Uterus (tissue), 4 donors: ENCODE results near the gene LRRC40. TPM values are rescaled to one million over a fixed set of nuclear protein-coding genes. Genes with fewer than 3 reads are reported as not detected.

Source experiments
- DNase-seq, 2 donors: peaks; one replicate each; pipeline ENCODE4 v3.0.0-alpha.2; 2019 to 2020
- H3K27ac ChIP-seq, 2 donors: fragments of 200-600 bp; sonication (generic); 1 replicate in 1 of 2; 2 replicates in 1 of 2; pipeline ENCODE4 v1.5.1; 2016 to 2018
- H3K27me3 ChIP-seq, 2 donors: fragments of 200-600 bp; sonication (generic); one replicate each; pipeline ENCODE4 v1.5.1; 2018 to 2019; ENCODE audit warnings: control low read depth in 1 of 2
- H3K36me3 ChIP-seq, 2 donors: fragments of 200-600 bp; sonication (generic); one replicate each; pipeline ENCODE4 v1.5.1; 2019; ENCODE audit warnings: control low read depth in 1 of 2
- H3K4me1 ChIP-seq, 2 donors: fragments of 200-600 bp; sonication (generic); one replicate each; pipeline ENCODE4 v1.5.1; 2018 to 2019; ENCODE audit warnings: control low read depth in 1 of 2
- H3K4me3 ChIP-seq, 2 donors: fragments of 200-600 bp; sonication (generic); 1 replicate in 1 of 2; 2 replicates in 1 of 2; pipeline ENCODE4 v1.5.1; 2018 to 2019; ENCODE audit warnings: mild to moderate bottlenecking in 1 of 2
- H3K9me3 ChIP-seq, 2 donors: fragments of 200-600 bp; sonication (generic); one replicate each; pipeline ENCODE4 v1.5.1; 2019; ENCODE audit warnings: control low read depth in 1 of 2
- POLR2A ChIP-seq, 2 donors: fragments of 450-650 bp; IDR thresholded peaks; one replicate each; pipeline ENCODE4 v1.6.1; 2016; ENCODE audit warnings: antibody characterized with exemption in 2 of 2, mild to moderate bottlenecking in 1 of 2, moderate library complexity in 1 of 2
- intact Hi-C: fragments of 100-400 bp; cut with DNase I; formaldehyde crosslinking; loops from one replicate; pipeline ENCODE4 v1.15.1; 2023; ENCODE audit warnings: low total_unique reads
- total RNA-seq, 4 donors: library from RNA; depleted of rRNA in 3 of 4; stranded (reverse); fragments of >200 nt in 3 of 4; gene quantifications; one replicate each; pipeline versions ENCODE4 v1.1.0 to v1.2.4, GENCODE V29; 2014 to 2023
- TF ChIP-seq, protein P1 (sequence below), 4 experiments: fragments of 200-600 bp in 2 of 4; fragments of 450-650 bp in 2 of 4; sonication (generic) in 2 of 4; IDR thresholded peaks; one replicate each; pipeline ENCODE4 v1.5.1; 2016 to 2019; ENCODE audit warnings: antibody characterized with exemption in 4 of 4, mild to moderate bottlenecking in 2 of 4, moderate library complexity in 1 of 4
- donor health status: DM: yes; HTN: yes; CAD: no.

Gene LRRC40
- total RNA-seq, 4 donors from 2014 or later, result 6.1 to 37.3 (median 18.1) TPM

DNA sequence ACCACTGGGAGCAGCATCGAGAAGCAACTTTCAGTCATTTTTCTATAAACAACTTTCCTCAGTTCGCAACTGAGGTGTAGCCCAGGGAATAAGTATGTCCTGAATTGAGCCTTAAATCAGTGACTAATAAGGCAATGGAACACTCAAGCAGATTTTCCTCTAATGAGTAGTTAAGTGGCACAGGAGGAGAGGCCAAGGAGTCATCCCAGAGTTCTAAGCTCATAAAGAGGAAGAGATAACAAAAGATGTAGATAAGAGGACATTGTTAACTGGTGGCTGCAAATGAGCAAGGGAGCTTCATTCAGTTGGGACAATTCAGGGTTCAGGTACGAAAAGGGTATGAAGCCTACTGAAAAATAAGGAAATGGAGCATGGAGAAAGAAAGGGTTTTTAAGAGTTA, 64.5 kb downstream of the LRRC40 start:
- Histone ChIP-seq H3K27me3 (no peaks in the 10 kb centered on the region), H3K9me3 (no peaks in the 10 kb centered on the region), H3K4me3 (no peak overlapping the region), H3K36me3 (no peaks in the 10 kb centered on the region), H3K27ac (no peak overlapping the region), H3K4me1 (no peaks in the 10 kb centered on the region)
- no peak for DNase-seq
- intact Hi-C loops, result no loop called here
- TF ChIP-seq POLR2A (IDR thresholded peaks at IDR 0.05), result no peak
- TF ChIP-seq, protein P1, sequence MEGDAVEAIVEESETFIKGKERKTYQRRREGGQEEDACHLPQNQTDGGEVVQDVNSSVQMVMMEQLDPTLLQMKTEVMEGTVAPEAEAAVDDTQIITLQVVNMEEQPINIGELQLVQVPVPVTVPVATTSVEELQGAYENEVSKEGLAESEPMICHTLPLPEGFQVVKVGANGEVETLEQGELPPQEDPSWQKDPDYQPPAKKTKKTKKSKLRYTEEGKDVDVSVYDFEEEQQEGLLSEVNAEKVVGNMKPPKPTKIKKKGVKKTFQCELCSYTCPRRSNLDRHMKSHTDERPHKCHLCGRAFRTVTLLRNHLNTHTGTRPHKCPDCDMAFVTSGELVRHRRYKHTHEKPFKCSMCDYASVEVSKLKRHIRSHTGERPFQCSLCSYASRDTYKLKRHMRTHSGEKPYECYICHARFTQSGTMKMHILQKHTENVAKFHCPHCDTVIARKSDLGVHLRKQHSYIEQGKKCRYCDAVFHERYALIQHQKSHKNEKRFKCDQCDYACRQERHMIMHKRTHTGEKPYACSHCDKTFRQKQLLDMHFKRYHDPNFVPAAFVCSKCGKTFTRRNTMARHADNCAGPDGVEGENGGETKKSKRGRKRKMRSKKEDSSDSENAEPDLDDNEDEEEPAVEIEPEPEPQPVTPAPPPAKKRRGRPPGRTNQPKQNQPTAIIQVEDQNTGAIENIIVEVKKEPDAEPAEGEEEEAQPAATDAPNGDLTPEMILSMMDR (IDR thresholded peaks at IDR 0.05), result no peak

DNA sequence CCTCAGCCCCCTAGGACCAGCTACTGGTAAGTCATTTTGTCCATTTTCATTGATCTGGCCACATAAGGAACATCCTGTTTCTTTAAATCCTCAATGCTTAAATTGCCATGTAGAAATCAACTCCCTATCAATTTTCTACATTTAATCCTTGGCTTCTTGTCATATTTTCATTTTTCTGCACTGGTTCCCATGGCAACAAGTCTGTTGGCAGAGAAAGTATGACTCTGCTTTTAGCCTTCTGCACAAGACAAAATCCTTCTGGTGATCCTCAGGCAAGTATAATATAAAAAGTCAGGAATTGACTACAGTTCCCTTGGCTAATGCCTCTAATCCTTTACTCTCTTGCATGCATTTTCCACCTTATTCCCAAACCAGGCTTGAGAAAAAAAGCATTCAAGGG, 65.0 kb downstream of the LRRC40 start:
- Histone ChIP-seq H3K27me3 (no peaks in the 10 kb centered on the region), H3K36me3 (no peaks in the 10 kb centered on the region), H3K4me1 (no peaks in the 10 kb centered on the region), H3K4me3 (no peak overlapping the region), H3K27ac (no peak overlapping the region), H3K9me3 (no peaks in the 10 kb centered on the region)
- intact Hi-C loops, result no loop called here
- TF ChIP-seq POLR2A (IDR thresholded peaks at IDR 0.05), result no peak
- TF ChIP-seq, protein P1 (IDR thresholded peaks at IDR 0.05), result no peak
- DNase-seq, result no peak

DNA sequence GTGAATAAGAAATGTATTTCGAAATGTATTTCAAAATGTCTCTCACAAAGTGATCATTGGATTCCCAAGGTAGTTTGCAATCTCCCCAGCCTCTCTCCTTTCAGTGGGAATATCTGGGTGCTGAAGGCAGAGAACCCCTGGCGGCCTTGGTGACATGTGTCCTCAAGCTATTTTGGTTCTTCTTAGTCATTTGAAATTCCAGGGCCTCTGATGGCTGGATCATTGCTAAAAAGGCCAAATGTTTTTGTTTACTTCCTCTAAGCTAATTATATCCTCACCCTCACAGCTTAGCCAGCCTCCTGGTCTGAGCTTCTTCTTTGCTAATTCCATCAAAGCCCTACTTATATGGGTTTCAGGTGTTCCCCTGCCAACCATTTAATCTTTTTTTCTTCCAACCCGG, 71.2 kb downstream of the LRRC40 start:
- Histone ChIP-seq H3K27me3 (no peaks in the 10 kb centered on the region), H3K4me3 (no peak overlapping the region), H3K36me3 (no peaks in the 10 kb centered on the region), H3K9me3 (no peaks in the 10 kb centered on the region), H3K4me1 (no peaks in the 10 kb centered on the region), H3K27ac (no peak overlapping the region)
- DNase-seq, result no peak
- intact Hi-C loops, result no loop called here
- no peak for TF ChIP-seq POLR2A (IDR thresholded peaks at IDR 0.05)
- TF ChIP-seq, protein P1 (IDR thresholded peaks at IDR 0.05), result no peak

DNA sequence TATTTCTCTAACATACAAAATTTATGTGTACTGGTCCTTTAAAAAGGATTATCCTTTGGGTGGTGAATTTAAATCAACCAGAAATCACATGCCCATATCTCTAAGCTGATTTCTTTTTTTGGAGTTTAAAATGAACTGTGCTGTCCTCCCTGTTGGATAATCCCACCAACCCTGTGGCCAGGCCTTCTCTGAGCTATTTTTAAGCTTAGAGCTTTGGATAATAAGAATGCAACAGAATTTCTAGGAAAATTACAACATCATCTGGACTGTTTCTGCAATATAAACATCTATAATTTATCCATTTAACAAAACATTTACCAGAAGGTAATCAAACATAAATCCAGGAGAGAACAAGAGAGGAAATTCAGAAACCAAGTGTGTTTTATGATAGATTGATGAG, 88.3 kb downstream of the LRRC40 start:
- TF ChIP-seq POLR2A (IDR thresholded peaks at IDR 0.05), result no peak
- TF ChIP-seq, protein P1 (IDR thresholded peaks at IDR 0.05), result no peak
- Histone ChIP-seq H3K4me3 (no peak overlapping the region), H3K4me1 (no peaks in the 10 kb centered on the region), H3K9me3 (no peaks in the 10 kb centered on the region), H3K27ac (no peak overlapping the region), H3K27me3 (no peaks in the 10 kb centered on the region), H3K36me3 (no peaks in the 10 kb centered on the region)
- no peak for DNase-seq
- intact Hi-C loops, result no loop called here

DNA sequence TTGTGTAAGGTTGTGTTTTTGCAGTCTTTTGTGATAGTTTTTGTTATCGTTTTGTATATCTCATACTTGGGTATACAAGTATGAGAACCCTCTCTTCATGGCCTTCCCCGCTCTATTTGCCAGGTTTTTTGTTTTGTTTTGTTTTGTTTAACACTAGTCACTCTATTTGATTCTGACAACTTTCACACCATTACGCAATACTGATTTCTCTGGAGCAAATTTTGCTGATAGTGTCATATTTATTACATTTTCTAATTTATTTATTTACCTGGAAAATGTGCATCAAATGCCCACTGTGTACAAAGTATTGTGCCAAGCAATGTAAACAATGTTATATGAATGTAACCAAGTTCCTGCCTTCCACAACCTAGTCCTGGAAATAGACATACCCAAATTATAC, 90.1 kb downstream of the LRRC40 start:
- Histone ChIP-seq H3K4me1 (no peaks in the 10 kb centered on the region), H3K9me3 (no peaks in the 10 kb centered on the region), H3K4me3 (no peak overlapping the region), H3K36me3 (no peaks in the 10 kb centered on the region), H3K27me3 (no peaks in the 10 kb centered on the region), H3K27ac (no peak overlapping the region)
- no peak for DNase-seq
- intact Hi-C loops, result no loop called here
- TF ChIP-seq, protein P1 (IDR thresholded peaks at IDR 0.05), result no peak
- no peak for TF ChIP-seq POLR2A (IDR thresholded peaks at IDR 0.05)
